ENCODE measurements around the gene PGR.

The PGR gene

GRCh38 chr11:101166038-101166437 is 36.4 kb upstream of the PGR start:
- Histone ChIP-seq H3K27ac (ENCODE audit: low read depth, low read length) (no peak overlapping the region), H3K4me3 (ENCODE audit: insufficient read depth, low read length, poor library complexity, severe bottlenecking) (no peak overlapping the region), H3F3A (ENCODE audit: insufficient read depth) (no peaks in the 10 kb centered on the region), H3K9me3 (ENCODE audit: insufficient read depth, low read length) (no peaks in the 10 kb centered on the region), H3K27me3 (ENCODE audit: low read length) (no peaks in the 10 kb centered on the region), H3K9me2 (replicated peaks; ENCODE audit: insufficient read depth, low read length) (no peaks in the 10 kb centered on the region), H3K36me3 (ENCODE audit: low read length) (no peaks in the 10 kb centered on the region), H3K9ac (ENCODE audit: low read length) (no peak overlapping the region), H3K79me2 (ENCODE audit: insufficient read depth, low read length) (no peaks in the 10 kb centered on the region), H4K20me1 (ENCODE audit: low read depth, low read length) (no peaks in the 10 kb centered on the region), H2AFZ (ENCODE audit: low read depth, low read length, severe bottlenecking) (no peak overlapping the region), H3K4me2 (ENCODE audit: low read depth, low read length, poor library complexity, severe bottlenecking) (no peak overlapping the region)
- TF ChIP-seq, protein P1, sequence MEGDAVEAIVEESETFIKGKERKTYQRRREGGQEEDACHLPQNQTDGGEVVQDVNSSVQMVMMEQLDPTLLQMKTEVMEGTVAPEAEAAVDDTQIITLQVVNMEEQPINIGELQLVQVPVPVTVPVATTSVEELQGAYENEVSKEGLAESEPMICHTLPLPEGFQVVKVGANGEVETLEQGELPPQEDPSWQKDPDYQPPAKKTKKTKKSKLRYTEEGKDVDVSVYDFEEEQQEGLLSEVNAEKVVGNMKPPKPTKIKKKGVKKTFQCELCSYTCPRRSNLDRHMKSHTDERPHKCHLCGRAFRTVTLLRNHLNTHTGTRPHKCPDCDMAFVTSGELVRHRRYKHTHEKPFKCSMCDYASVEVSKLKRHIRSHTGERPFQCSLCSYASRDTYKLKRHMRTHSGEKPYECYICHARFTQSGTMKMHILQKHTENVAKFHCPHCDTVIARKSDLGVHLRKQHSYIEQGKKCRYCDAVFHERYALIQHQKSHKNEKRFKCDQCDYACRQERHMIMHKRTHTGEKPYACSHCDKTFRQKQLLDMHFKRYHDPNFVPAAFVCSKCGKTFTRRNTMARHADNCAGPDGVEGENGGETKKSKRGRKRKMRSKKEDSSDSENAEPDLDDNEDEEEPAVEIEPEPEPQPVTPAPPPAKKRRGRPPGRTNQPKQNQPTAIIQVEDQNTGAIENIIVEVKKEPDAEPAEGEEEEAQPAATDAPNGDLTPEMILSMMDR (IDR thresholded peaks at IDR 0.05; ENCODE audit: insufficient read depth, low read length, poor library complexity, severe bottlenecking), result no peak
- TF ChIP-seq EZH2phosphoT487 (conservative IDR thresholded peaks at IDR 0.05; ENCODE audit: low read length), result no peak

DNA sequence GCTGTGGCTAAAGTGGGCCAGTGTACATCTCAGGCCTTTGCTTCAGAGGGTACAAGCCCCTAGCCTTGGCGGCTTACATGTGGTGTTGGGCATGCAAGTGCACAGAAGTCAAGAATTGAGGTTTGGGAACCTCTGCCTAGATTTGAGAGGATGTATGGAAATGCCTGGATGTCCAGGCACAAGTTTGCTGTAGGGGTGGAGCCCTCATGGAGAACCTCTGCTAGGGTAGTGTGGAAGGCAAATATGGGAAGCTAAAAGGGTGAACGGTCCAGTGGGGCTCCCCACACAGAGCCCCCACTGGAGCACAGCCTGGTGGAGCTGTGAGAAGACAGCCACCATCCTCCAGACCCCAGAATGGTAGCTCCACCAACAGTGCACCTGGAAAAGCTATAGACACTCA is 28.5 kb upstream of the PGR start:
- Histone ChIP-seq H3K27me3 (ENCODE audit: low read length) (no peaks in the 10 kb centered on the region), H3K4me3 (ENCODE audit: insufficient read depth, low read length, poor library complexity, severe bottlenecking) (no peak overlapping the region), H2AFZ (ENCODE audit: low read depth, low read length, severe bottlenecking) (no peak overlapping the region), H4K20me1 (ENCODE audit: low read depth, low read length) (no peaks in the 10 kb centered on the region), H3K79me2 (ENCODE audit: insufficient read depth, low read length) (no peaks in the 10 kb centered on the region), H3K27ac (ENCODE audit: low read depth, low read length) (no peak overlapping the region), H3K9ac (ENCODE audit: low read length) (no peak overlapping the region), H3K9me3 (ENCODE audit: insufficient read depth, low read length) (no peaks in the 10 kb centered on the region), H3F3A (ENCODE audit: insufficient read depth) (no peaks in the 10 kb centered on the region), H3K9me2 (replicated peaks; ENCODE audit: insufficient read depth, low read length) (no peaks in the 10 kb centered on the region; the same call in 1 of the 2 replicates), H3K4me2 (ENCODE audit: low read depth, low read length, poor library complexity, severe bottlenecking) (no peak overlapping the region), H3K36me3 (ENCODE audit: low read length) (no peaks in the 10 kb centered on the region)
- no peak for TF ChIP-seq EZH2phosphoT487 (conservative IDR thresholded peaks at IDR 0.05; ENCODE audit: low read length)
- TF ChIP-seq, protein P1 (IDR thresholded peaks at IDR 0.05; ENCODE audit: insufficient read depth, low read length, poor library complexity, severe bottlenecking), result no peak

DNA sequence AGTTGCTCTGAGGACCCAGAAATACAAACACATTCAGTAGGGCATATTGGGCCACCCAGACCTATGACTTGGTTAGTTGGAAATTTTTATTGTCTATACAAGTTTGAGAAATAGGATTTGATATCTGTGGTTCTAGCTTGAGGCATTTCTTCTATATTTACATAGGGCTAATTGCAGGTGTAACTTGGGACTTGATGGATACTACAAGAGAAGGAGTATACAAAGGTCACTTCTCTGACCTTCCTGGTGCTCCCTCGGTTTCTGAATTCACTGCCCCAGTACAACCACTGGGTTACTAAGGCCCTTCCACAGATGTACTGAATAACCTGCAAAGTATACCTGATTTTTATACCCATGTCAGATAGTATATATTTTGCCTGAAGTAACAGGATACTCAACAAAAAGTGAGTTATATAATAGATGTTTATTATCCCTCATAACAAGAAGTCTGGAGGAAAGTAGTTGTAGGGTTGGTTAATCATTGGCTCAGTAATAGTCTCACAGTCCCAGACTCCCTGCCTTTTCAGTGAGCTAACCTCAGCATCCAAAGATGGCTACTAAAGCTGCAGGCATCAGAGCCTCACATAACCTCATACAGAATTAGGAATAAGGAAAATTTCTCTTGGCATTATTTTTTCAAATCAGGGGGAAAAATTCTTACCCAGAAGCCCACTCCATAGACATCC is 8.8 kb upstream of the PGR start:
- Histone ChIP-seq H2AFZ (ENCODE audit: low read depth, low read length, severe bottlenecking) (no peak overlapping the region), H3K79me2 (ENCODE audit: insufficient read depth, low read length) (no peaks in the 10 kb centered on the region), H3K27ac (ENCODE audit: low read depth, low read length) (no peak overlapping the region), H3K9me3 (ENCODE audit: insufficient read depth, low read length) (no peaks in the 10 kb centered on the region), H3F3A (ENCODE audit: insufficient read depth) (no peaks in the 10 kb centered on the region), H3K9me2 (replicated peaks; ENCODE audit: insufficient read depth, low read length) (no peaks in the 10 kb centered on the region), H3K27me3 (ENCODE audit: low read length) (no peaks in the 10 kb centered on the region), H4K20me1 (ENCODE audit: low read depth, low read length) (no peaks in the 10 kb centered on the region), H3K4me3 (ENCODE audit: insufficient read depth, low read length, poor library complexity, severe bottlenecking) (no peak overlapping the region), H3K4me2 (ENCODE audit: low read depth, low read length, poor library complexity, severe bottlenecking) (no peak overlapping the region), H3K9ac (ENCODE audit: low read length) (no peak overlapping the region), H3K36me3 (ENCODE audit: low read length) (no peaks in the 10 kb centered on the region)
- TF ChIP-seq EZH2phosphoT487 (conservative IDR thresholded peaks at IDR 0.05; ENCODE audit: low read length), result no peak
- TF ChIP-seq, protein P1 (IDR thresholded peaks at IDR 0.05; ENCODE audit: insufficient read depth, low read length, poor library complexity, severe bottlenecking), result no peak

Data from SU-DHL-6 (cell line).